Activated CD4-positive, alpha-beta memory T cell treated with anti-CD3 and anti-CD28 coated beads, Interleukin-2, amount 10 ng/mL, durations not matched to agents 7 days and 5 days (primary cell): ENCODE data around the gene CTF1. TPM values are rescaled to one million over a fixed set of nuclear protein-coding genes. Genes with fewer than 3 reads are reported as not detected.
"Not testable (repeated sequence)": the region's sequence is repeated elsewhere in the genome, so short reads cannot be mapped to it uniquely, and the experiment has no call there.

Source experiments
- CTCF ChIA-PET: fragments of 350-600 bp; sonication (Branson Sonifier 250); formaldehyde crosslinking; loops from one replicate; lab custom pipeline; 2021; ENCODE audit warnings: antibody characterized with exemption, inconsistent platforms; lab: Charles Lee
- POLR2A ChIA-PET: fragments of 350-600 bp; sonication (Branson Sonifier 250); formaldehyde crosslinking; loops from one replicate; lab custom pipeline; 2021; ENCODE audit warnings: antibody characterized with exemption; lab: Charles Lee
- DNase-seq: peaks from one replicate; pipeline ENCODE4 v3.0.0-alpha.2; 2020
- H3K27ac Mint-ChIP-seq: one replicate; pipeline ENCODE4 v1.8.0; 2021; ENCODE audit warnings: mild to moderate bottlenecking, mixed read lengths
- H3K27me3 Mint-ChIP-seq: one replicate; pipeline ENCODE4 v1.8.0; 2021; ENCODE audit warnings: mixed read lengths
- H3K36me3 Mint-ChIP-seq: one replicate; pipeline ENCODE4 v1.8.0; 2021; ENCODE audit warnings: low read depth, mixed read lengths
- H3K4me1 Mint-ChIP-seq: one replicate; pipeline ENCODE4 v1.8.0; 2021; ENCODE audit warnings: mixed read lengths
- H3K4me3 Mint-ChIP-seq: one replicate; pipeline ENCODE4 v1.8.0; 2021; ENCODE audit warnings: mild to moderate bottlenecking, mixed read lengths
- H3K9me3 Mint-ChIP-seq: one replicate; pipeline ENCODE4 v1.8.0; 2021; ENCODE audit warnings: mixed read lengths
- total RNA-seq, 2 experiments: library from RNA; stranded (reverse); gene quantifications; one replicate each; pipeline ENCODE4 v1.2.3, GENCODE V29; 2021

Gene CTF1
- total RNA-seq, 2 experiments from 2014 or later, result 0.20 to 0.25 TPM

- not testable (repeated sequence) for H3K9me3 Mint-ChIP-seq
Measured at GRCh38 chr16:30891043-30891823, 5.2 kb upstream of the CTF1 start.

DNA sequence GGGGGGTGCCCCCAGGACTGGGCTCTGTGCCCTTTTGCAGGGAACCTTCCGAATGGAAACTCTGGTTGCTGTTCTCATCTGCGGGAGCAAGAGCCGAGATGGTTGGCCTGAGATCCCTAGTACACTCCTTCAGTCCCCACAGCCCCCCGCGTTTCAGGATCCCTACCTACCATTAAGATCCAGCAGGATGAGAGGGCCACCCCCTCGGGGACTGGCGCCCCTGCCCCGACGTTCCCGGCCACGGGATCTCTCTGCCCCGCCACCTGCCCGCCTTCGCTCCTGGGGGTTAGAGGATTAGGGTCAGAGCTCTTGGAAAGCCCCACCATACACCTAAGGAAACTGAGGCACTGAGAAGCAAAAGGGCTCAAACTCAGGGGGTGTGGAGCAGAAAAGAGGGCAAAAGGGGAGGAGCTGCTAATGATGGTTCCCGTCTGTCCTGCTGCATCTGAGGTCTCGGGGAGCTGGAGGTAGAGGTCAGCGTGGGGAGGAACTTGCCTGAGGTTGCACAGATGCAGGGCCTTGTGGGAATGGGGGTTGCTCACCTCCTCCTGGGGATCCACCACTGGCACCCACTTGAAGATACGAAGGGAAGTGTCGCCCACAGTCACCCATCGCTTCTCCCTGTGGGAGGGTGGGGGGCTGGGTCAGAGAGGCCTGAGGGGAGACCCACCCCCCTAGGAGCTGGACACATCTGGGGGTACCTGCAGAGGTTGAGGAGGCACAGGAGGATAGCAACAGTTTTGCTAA, 3.6 kb upstream of the CTF1 start:
- Mint-ChIP-seq H3K4me3 (peak overlapping the region; percentile 82), H3K4me1 (peaks cover 45% of the 10 kb centered on the region), H3K27ac (peak overlapping the region; percentile 76), H3K27me3 (no peaks in the 10 kb centered on the region), H3K9me3 (no peaks in the 10 kb centered on the region), H3K36me3 (peaks cover 14% of the 10 kb centered on the region)
- CTCF ChIA-PET, result interaction anchor here (0.7 to 2.1 kb wide), 5 partner anchors 9 to 487 kb away, joined by 3 to 8 read pairs (median 4); no protein-coding TSS in a partner anchor
- DNase-seq, result no peak
- POLR2A ChIA-PET, result interaction anchor here (2.6 to 4.3 kb wide), 2 partner anchors 9 to 17 kb away, joined by 15 to 42 read pairs; no protein-coding TSS in a partner anchor

More at GRCh38 chr16:30891043-30891823, 5.2 kb upstream of the CTF1 start:
- Mint-ChIP-seq H3K36me3 (peaks cover 17% of the 10 kb centered on the region), H3K4me1 (peaks cover 35% of the 10 kb centered on the region)
- not testable (repeated sequence) for H3K27ac Mint-ChIP-seq, DNase-seq, H3K4me3 Mint-ChIP-seq, H3K27me3 Mint-ChIP-seq
- ChIA-PET POLR2A (interaction anchor here (0.9 to 4.3 kb wide), 4 partner anchors 10 to 47 kb away, joined by 3 to 42 read pairs (median 9); no protein-coding TSS in a partner anchor), CTCF (interaction anchor here (1.1 to 2.1 kb wide), 2 partner anchors 11 to 46 kb away, joined by 3 to 7 read pairs; no protein-coding TSS in a partner anchor)

DNA sequence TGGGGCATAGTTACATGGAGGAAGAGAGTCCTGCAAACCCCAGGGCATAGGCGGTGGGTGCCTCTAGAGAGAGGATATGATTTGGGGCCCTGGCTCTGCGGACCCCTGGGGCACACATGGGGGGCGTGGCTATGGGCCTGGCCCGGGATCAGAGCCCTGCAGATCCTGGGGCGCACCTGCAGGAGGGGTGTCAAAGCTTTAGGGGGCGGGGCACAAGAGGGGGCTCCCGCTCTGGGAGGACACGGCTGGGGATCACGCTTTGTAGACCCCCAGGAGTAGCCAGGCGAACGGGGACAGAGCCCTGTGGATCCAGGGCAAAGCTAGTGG, 3.0 kb upstream of the CTF1 start:
- Mint-ChIP-seq H3K4me1 (peaks cover 45% of the 10 kb centered on the region), H3K36me3 (peaks cover 14% of the 10 kb centered on the region), H3K27me3 (no peaks in the 10 kb centered on the region), H3K4me3 (peak overlapping the region; percentile 82), H3K9me3 (no peaks in the 10 kb centered on the region), H3K27ac (peak overlapping the region; percentile 76)
- ChIA-PET CTCF (interaction anchor here (0.9 to 2.1 kb wide), 4 partner anchors 8 to 80 kb away, joined by 3 to 8 read pairs (median 6); no protein-coding TSS in a partner anchor), POLR2A (interaction anchor here (2.6 to 4.3 kb wide), 2 partner anchors 9 to 17 kb away, joined by 15 to 42 read pairs; no protein-coding TSS in a partner anchor)
- no peak for DNase-seq

DNA sequence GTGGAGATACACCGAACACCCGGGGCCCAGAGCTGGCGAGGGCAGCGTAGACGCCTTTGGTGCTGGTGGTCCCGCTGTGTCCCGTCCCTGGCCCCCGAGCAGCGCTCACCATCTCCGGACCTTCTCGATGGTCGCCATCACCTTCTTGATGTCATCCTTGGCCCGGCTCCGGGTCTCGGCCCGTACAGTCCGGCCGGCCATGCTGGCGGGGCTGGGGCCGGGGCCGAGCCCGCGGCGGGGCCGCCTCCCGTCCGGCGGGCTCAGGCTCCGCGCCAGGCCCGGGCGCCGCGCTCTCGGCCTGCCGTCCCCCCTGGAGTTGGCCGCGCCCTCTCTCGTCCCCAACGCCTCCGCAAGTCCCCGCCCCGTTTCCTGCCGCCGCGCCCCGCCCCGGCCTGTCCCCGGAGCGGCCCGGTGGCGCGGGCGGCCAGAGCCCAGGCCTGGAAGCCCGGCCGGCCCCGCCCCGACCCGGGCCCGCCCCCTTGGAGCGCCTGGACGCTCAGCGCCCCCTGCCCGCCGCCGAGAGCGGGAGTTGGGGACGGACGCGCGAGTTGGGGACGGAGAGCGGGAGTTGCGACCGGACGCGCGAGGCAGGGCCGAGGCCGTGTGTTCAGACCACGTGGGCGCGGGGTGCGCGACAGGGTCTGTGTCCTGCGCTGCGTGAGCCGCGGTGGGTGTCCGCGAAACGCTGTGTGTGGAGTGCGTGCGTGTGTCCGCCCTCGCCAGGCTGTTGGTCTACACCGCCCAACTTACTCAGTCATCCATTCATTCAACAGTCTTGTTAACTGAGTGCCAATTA, 2.5 kb upstream of the CTF1 start, which contains the start of gene BCL7C:
BCL7C (minus strand) TSS at position 334 of the 796 bp plus-strand sequence; CDS start at position 201, 133 bp downstream.
- Mint-ChIP-seq H3K4me1 (peaks cover 45% of the 10 kb centered on the region), H3K27ac (peak within 1 kb of the TSS; percentile 76), H3K9me3 (no peaks in the 10 kb centered on the region), H3K4me3 (peak within 1 kb of the TSS; percentile 82), H3K36me3 (peaks cover 9% of the 10 kb centered on the region), H3K27me3 (no peaks in the 10 kb centered on the region)
- ChIA-PET POLR2A (interaction anchor here (2.6 to 4.3 kb wide), 2 partner anchors 8 to 18 kb away, joined by 15 to 42 read pairs; no protein-coding TSS in a partner anchor), CTCF (interaction anchor here (0.9 to 2.1 kb wide), 3 partner anchors 8 to 49 kb away, joined by 4 to 8 read pairs (median 7); no protein-coding TSS in a partner anchor)
- DNase-seq, result peak; percentile 86

DNA sequence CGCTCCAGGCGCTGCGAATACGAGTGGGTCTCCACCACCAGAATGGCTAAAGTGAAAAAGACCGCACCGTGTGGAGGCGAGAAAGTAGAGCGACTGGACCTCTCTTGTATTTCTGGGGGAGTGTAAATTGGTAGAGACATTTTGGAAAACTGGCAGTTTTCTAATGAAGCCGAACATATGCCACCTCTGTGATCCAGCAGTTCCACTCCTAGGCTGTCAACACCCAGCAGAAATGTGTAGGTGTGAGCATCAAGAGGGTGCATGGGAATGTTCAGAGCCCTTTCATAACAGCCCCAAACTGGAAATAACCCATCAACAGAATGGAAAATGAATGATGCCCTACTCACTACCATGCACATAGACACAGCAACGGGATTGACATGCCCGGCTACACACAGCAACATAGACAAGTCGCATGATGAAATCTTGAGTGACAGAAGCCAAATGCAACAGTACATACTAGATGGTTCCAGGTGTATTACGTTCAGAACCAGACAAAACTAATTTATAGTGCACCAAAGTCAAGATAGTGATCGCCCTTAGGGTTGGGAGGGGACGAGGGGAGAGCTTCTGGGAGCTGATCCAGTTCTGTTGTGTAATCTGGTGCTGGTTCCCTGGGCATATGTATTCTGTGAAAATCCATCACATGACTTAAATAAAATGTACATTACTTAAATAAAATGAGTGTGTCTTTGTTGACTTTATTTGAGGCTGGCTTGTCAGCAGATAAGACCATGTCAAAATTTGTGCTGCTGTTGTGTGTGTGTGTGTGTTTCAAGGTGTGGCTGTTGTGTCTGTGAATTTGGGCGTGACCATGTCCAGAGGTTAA, 1.7 kb upstream of the CTF1 start:
- ChIA-PET POLR2A (interaction anchor here (3.5 kb wide), 1 partner anchor 20 kb away, joined by 20 read pairs; no protein-coding TSS in a partner anchor), CTCF (interaction anchor here (0.8 to 1.0 kb wide), 2 partner anchors 20 to 50 kb away, joined by 3 to 5 read pairs; no protein-coding TSS in a partner anchor)
- H3K27ac Mint-ChIP-seq, result peak overlapping the region; percentile 53
- peaks cover 7% of the 10 kb centered on the region for H3K36me3 Mint-ChIP-seq
- no peaks in the 10 kb centered on the region for H3K27me3 Mint-ChIP-seq
- DNase-seq, result no peak
- H3K9me3 Mint-ChIP-seq, result no peaks in the 10 kb centered on the region
- peak overlapping the region; percentile 72 for H3K4me3 Mint-ChIP-seq
- H3K4me1 Mint-ChIP-seq, result peaks cover 44% of the 10 kb centered on the region

GRCh38 chr16:30895627-30896260, 670 bp upstream of the CTF1 start:
- Mint-ChIP-seq H3K4me1 (peaks cover 50% of the 10 kb centered on the region), H3K27me3 (no peaks in the 10 kb centered on the region), H3K4me3 (no peak overlapping the region), H3K9me3 (no peaks in the 10 kb centered on the region), H3K27ac (no peak overlapping the region), H3K36me3 (peaks cover 6% of the 10 kb centered on the region)
- no peak for DNase-seq
- ChIA-PET POLR2A (interaction anchor here (3.5 kb wide), 1 partner anchor 21 kb away, joined by 20 read pairs; no protein-coding TSS in a partner anchor), CTCF (interaction anchor here (1.0 to 1.7 kb wide), 2 partner anchors 21 to 51 kb away, joined by 5 read pairs; no protein-coding TSS in a partner anchor)

GRCh38 chr16:30896889-30897733, 697 bp downstream of the CTF1 start:
- peak; percentile 85 for DNase-seq
- POLR2A ChIA-PET, result interaction anchor here (3.5 kb wide), 1 partner anchor 22 kb away, joined by 20 read pairs; no protein-coding TSS in a partner anchor
- Mint-ChIP-seq H3K9me3 (no peaks in the 10 kb centered on the region), H3K27ac (peak overlapping the region; percentile 65), H3K4me3 (peak overlapping the region; percentile 63), H3K36me3 (no peaks in the 10 kb centered on the region), H3K4me1 (peaks cover 58% of the 10 kb centered on the region), H3K27me3 (no peaks in the 10 kb centered on the region)
- CTCF ChIA-PET, result interaction anchor here (0.6 to 1.7 kb wide), 3 partner anchors 52 to 75 kb away, joined by 3 to 7 read pairs (median 5); no protein-coding TSS in a partner anchor

DNA sequence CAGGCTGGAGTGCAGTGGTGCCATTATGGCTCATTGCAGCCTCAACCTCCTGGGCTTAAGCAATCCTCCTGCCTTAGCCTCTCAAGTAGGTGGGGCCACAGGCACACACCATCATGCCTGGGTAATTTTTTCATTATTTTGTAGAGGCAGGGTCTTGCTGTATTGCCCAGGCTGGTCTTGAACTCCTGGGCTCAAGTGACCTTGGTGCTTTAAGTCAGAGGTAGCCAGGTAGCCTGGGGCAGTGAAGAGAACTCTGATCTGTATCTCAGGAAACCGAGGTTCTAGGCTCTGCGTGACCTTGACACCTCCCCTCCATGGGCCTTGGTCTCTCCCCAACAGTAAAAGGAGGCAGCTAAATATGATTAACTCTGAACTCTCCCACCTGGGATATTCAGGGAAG, 3.4 kb downstream of the CTF1 start:
- Mint-ChIP-seq H3K9me3 (peaks cover 3% of the 10 kb centered on the region), H3K4me3 (no peak overlapping the region), H3K36me3 (no peaks in the 10 kb centered on the region), H3K4me1 (peaks cover 61% of the 10 kb centered on the region), H3K27me3 (no peaks in the 10 kb centered on the region), H3K27ac (no peak overlapping the region)
- ChIA-PET CTCF (interaction anchor here (3.5 to 3.9 kb wide), 2 partner anchors 55 to 86 kb away, joined by 27 to 96 read pairs; no protein-coding TSS in a partner anchor), POLR2A (interaction anchor here (1.3 to 4.4 kb wide), 3 partner anchors 18 to 55 kb away, joined by 3 to 75 read pairs (median 35); no protein-coding TSS in a partner anchor)
- no peak for DNase-seq

- CTCF ChIA-PET, result interaction anchor here (0.6 to 3.9 kb wide), 11 partner anchors 7 to 366 kb away, joined by 3 to 96 read pairs (median 6); partner anchors contain the start of gene BCL7C
- no peak for DNase-seq
- Mint-ChIP-seq H3K4me3 (no peak overlapping the region), H3K27me3 (no peaks in the 10 kb centered on the region), H3K9me3 (peaks cover 3% of the 10 kb centered on the region), H3K36me3 (no peaks in the 10 kb centered on the region), H3K4me1 (peaks cover 54% of the 10 kb centered on the region), H3K27ac (no peak overlapping the region)
- POLR2A ChIA-PET, result interaction anchor here (0.5 to 4.4 kb wide), 14 partner anchors 8 to 280 kb away, joined by 3 to 75 read pairs (median 6); partner anchors contain the start of genes BCL7C, FUS and ORAI3
Measured at GRCh38 chr16:30900588-30900987, 4.2 kb downstream of the CTF1 start.
